ENCODE measurements around the gene DISC1. TPM values are rescaled to one million over a fixed set of nuclear protein-coding genes. Genes with fewer than 3 reads are reported as not detected.

DISC1 gene
- total RNA-seq, 1 experiment from 2014 or later, result 0.91 TPM

DNA sequence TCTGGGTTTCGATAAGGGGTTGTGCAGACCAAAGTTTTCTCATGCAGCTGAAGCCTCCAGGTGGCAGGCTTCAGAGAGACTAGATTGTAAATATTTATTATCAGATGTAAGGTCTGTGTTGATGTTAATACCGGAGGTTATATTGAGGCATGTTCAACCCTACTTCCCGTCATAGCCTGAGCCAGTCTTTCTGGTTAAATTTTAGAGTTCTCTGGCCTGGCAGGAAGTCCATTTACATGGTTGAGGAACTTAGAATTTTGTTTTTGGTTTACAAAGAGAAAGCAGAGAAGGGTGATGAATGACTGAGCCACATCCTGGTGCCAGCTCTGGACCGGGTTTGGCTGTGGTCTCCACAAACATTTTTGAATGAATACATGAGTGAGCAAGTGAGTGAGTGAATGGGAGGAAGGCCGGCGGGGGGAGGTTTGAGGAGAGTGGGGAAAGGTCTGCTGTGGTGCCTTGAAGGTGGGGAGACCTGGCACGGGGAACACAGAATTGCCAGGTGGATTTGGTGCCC, 218.5 kb downstream of the DISC1 start:
- in situ Hi-C loops (cut with HindIII; ENCODE audit: low pct_unique_long_range_greater_than_20kb, low sequenced_read_pairs), result no loop called here
- peak; percentile 46 for DNase-seq (ENCODE audit: low read depth)

DNA sequence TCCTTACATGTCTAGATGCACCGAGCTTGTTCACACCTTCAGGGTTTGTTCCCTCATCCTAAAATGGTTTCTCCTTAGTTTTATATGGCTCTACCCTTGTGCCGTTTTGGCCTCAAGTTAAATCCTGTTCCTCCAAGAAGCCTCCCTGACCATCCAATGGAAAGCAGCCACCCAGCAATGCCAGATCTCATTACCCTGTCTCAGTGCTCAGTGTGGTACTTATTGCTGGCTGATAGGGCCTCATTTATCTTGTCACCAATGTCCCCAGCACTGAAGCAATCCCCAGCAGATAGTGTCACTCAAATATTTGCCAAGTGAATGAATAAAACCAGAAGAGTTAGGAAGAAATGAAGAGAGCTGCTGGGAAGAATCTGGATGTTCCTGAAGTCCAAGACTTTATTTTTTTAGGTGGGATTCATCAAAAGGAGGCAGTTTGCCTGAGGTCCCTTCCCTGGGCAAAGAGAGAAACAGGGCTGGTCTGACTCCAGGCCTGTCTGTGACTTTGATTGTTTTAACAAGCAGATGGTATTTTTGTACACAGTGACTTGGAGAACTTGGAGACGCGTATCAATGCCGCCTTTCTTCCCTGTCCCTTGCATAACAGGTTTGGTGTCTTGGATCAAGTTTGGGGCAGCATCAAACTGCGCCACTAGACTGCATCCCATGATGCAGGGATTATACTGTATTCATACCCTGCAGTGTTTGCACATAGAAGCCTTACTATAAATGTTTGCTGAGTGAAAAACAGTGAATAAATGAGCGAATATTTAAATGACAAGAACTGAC, 221.2 kb downstream of the DISC1 start:
- in situ Hi-C loops (cut with HindIII; ENCODE audit: low pct_unique_long_range_greater_than_20kb, low sequenced_read_pairs), result no loop called here
- no peak for DNase-seq (ENCODE audit: low read depth)

- no peak for DNase-seq (ENCODE audit: low read depth)
- in situ Hi-C loops (cut with HindIII; ENCODE audit: low pct_unique_long_range_greater_than_20kb, low sequenced_read_pairs), result no loop called here
Observed at GRCh38 chr1:231849981-231850380, 223.4 kb downstream of the DISC1 start.

DNA sequence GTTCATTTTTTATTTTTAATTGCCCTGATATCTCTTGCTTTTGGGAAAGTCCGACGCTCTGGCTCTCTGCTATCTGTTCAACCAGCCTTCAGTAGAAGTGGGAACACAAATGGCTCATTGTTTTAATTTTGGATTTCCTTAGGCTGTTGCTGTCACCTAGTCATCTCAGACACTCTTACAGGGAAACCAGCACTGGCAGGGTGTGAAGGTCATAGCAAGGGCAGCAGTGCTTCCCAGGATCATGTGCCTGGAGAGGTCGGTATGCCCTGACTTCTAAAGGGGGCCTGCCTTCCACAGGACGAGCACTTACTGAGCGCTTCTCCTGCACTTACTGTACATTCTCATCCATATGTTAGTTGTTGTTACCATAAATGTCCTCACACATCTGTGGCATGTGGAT, 224.2 kb downstream of the DISC1 start:
- no peak for DNase-seq (ENCODE audit: low read depth)
- in situ Hi-C loops (cut with HindIII; ENCODE audit: low pct_unique_long_range_greater_than_20kb, low sequenced_read_pairs), result no loop called here

DNA sequence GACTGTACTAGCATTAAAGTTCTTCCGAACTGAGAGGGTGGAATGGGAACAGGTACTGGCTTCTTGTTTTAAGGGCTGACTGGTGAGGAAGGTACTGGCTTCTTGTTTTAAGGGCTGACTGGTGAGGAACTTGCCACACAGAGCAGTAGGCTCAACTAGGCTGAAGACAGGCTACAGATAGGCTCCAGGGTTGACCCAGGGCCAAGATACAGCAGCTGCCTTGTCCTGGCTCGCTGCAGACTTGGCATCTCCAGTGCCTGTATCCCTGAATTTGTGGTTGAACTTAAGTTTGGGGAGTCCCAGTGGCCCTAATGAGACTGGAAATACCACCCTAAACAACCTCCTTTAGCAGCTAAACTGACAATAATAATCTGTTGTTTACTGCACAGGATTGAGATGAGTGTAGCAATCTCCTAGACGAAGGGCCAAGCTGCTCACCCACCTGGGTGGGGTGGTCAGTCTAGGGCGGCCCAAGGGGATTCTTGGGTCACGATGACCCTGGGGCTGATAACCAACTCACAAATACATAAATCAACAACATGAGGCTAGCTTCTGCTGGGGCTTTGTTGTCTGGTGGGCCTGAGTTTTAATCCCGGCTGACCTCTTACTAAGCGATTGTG, 227.1 kb downstream of the DISC1 start:
- in situ Hi-C loops (cut with HindIII; ENCODE audit: low pct_unique_long_range_greater_than_20kb, low sequenced_read_pairs), result no loop called here
- no peak for DNase-seq (ENCODE audit: low read depth)

DNA sequence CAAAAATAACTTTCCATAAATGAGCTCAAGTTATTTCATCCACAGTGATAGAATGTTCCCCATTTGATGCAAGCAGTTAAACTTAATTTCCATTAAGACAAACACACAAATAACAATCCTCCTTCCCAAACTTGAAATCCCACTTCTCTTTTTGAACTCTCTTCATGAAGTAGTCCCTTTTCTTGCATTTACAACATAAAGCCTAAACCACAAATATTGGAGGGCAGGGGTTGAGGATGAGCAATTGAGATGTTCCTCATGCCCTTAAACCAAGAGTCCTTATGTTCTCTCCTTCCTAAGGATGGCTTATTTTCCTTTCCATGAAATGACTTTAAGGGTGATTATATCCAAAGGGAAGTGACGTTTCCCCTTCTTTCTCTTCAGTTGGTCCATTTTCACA, 228.8 kb downstream of the DISC1 start:
- in situ Hi-C loops (cut with HindIII; ENCODE audit: low pct_unique_long_range_greater_than_20kb, low sequenced_read_pairs), result no loop called here
- no peak for DNase-seq (ENCODE audit: low read depth)

DNA sequence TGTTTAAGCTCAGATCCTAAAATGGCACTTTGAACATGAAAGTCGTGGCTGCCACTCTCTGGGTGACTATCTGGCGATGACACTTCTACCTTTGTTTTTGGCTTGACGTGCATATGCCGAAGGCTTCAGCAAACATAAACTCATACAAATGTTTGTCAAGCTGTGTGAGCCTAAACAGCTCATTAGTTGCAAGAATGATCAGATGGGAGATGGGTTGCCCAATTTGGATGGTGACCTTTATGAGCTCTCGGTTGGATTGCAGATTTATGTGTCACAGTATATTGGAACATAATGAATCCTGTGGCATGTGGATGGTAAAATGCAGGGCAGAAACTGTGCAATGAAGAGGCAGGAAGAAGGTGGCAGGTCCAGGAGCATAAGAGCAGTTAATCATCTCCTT, 229.3 kb downstream of the DISC1 start:
- no peak for DNase-seq (ENCODE audit: low read depth)
- in situ Hi-C loops (cut with HindIII; ENCODE audit: low pct_unique_long_range_greater_than_20kb, low sequenced_read_pairs), result no loop called here

DNA sequence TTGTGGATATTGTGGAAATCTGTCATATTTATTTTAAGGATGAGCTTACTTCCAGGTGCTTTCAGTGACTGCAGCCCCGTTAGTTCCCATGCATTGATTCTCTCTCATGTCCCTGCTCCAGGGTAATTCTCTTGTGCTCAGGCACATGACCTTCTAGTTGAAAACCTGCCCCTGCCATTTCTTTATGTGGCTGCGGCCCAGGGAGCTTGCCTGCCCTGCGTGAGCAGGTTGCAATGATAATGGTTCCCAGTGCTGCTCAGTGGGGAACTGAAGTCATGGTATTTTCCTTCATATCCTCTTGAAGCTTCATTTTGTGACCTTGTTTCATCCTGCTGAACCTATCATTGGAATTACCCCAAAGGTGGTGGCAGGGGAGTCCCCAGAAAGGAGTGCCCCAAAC, 229.8 kb downstream of the DISC1 start:
- DNase-seq (ENCODE audit: low read depth), result no peak
- in situ Hi-C loops (cut with HindIII; ENCODE audit: low pct_unique_long_range_greater_than_20kb, low sequenced_read_pairs), result no loop called here

DNA sequence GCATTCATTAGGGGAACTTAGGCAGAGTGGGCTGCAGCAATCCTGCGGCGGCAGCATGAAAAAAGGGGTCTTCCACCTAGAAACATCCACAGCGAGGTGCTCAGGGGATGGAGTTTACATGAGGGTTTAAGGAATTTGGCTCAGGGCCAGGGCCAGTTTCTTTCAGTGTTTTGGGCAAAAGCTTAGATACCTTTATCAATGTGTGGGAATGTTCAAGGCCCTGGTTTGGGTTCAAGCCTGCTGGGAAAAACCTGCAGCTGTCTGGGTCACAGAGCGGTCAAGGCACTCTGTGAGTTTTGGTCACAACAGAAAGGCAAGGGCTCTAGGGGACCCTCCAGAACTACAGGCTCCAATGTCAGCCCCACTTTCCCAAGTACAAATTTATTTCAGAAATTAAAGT, 230.3 kb downstream of the DISC1 start:
- in situ Hi-C loops (cut with HindIII; ENCODE audit: low pct_unique_long_range_greater_than_20kb, low sequenced_read_pairs), result no loop called here

GRCh38 chr1:231857609-231858135, 231.1 kb downstream of the DISC1 start:
- in situ Hi-C loops (cut with HindIII; ENCODE audit: low pct_unique_long_range_greater_than_20kb, low sequenced_read_pairs), result no loop called here

More for the DNA sequence above, 230.3 kb downstream of the DISC1 start:
- DNase-seq (ENCODE audit: low read depth), result no peak

DNA sequence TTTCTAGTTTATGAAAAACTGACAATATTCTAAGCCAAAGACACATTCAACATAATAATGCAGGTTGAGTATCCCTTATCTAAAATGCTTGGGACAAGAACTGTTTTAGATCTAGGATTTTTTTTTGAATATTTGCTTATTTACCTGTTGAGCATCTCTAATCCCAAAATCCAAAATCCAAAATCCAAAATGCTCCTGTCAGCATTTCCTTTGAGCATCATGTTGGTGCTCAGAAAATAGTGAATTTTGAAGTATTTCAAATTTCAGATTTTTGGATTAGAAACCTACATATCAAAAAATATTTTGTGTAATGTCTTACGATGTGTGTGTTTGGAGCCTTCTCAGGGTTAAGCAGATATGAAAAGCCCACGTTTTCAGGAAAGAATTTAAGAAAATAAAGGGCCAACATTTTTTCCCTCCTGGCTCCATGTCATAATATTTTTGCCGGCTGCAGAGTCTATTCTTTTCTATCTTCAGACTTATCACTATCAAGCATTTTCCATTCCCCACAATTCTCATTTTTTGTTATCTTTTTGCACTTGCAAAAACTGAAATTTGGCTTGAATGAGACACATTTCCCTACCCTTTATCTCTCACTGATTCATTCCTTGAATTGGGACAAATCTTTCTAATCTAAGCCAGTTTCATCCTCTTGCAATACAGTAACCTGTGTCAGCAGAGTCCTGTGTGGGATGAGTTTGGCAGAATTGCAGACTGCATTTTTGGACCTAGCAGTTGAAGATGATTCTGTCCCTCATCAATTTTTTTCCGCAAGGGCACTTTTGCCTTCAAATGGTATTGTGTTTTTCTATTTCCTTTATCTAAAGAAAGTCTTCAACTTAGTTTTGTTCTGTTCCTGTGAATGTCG, 233.9 kb downstream of the DISC1 start:
- no peak for DNase-seq (ENCODE audit: low read depth)
- in situ Hi-C loops (cut with HindIII; ENCODE audit: low pct_unique_long_range_greater_than_20kb, low sequenced_read_pairs), result loop anchor here (10.0 kb wide), 1 partner anchor 764 kb away; no protein-coding TSS in a partner anchor

More at GRCh38 chr1:231857609-231858135, 231.1 kb downstream of the DISC1 start:
- no peak for DNase-seq (ENCODE audit: low read depth)

DNA sequence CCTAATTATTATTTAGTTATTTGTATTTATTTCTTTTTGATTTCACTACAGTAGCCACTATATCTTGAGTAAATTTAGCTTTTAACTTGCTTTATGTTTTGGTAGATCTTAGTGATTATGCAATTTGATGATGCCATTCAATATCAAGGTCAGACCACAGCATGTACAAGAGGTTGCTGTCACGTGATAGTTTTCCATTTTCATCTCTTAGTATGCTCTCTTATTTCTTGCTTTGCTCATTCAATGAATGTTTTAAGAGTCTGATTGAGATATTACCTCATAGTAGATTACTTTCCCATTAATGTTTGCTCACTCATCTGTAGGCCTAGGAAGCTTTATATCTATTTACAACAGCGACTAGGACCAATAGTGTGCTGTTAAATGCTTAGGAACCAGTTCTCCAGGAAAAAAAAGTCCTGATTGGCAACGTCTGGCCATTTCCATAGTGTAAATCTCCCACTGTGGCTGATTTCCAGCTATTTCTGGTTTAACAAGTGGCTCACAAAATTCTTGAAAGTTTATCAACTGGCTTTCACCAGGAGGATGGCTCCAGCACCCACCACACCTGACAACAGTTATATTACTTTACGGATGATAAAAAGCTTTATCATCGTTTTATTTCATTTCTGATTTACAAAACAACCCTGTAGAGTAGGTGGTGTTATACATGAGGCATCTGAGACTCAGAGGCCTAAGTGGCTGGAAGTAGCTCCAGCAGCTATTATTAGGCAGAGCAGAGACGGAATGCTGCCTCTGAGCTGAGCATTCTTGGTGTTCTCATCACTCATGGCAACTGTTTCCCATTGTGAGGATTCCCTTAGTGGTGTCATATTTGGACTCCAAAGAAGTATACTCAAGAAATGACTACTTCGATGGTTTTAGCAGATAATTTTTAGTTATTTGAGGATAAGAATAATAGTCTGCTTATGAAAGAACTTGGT, 235.2 kb downstream of the DISC1 start:
- DNase-seq (ENCODE audit: low read depth), result no peak
- in situ Hi-C loops (cut with HindIII; ENCODE audit: low pct_unique_long_range_greater_than_20kb, low sequenced_read_pairs), result loop anchor here (10.0 kb wide), 1 partner anchor 763 kb away; no protein-coding TSS in a partner anchor

DNA sequence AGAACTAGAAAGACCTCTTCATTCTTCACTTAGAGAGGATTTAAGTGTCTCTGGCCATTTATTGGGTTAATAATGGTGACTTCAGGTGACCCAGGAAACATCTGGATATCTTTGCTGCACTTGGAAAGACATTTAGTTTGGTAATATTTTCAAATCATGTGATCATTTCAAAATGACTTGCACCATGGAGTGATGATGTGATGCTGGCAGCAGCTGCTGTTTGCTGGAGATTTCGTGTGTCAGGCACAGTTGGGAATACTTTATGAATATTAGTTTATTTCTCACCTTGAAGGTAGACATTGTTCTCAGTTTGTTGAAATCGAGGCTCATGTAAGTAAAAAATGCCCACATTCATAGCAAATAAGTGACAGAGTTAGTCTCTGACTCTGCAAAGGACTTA, 236.0 kb downstream of the DISC1 start:
- no peak for DNase-seq (ENCODE audit: low read depth)
- in situ Hi-C loops (cut with HindIII; ENCODE audit: low pct_unique_long_range_greater_than_20kb, low sequenced_read_pairs), result loop anchor here (10.0 kb wide), 1 partner anchor 762 kb away; no protein-coding TSS in a partner anchor

- in situ Hi-C loops (cut with HindIII; ENCODE audit: low pct_unique_long_range_greater_than_20kb, low sequenced_read_pairs), result loop anchor here (10.0 kb wide), 1 partner anchor 759 kb away; no protein-coding TSS in a partner anchor
- no peak for DNase-seq (ENCODE audit: low read depth)
Observed at GRCh38 chr1:231865331-231865730, 238.7 kb downstream of the DISC1 start.

DNA sequence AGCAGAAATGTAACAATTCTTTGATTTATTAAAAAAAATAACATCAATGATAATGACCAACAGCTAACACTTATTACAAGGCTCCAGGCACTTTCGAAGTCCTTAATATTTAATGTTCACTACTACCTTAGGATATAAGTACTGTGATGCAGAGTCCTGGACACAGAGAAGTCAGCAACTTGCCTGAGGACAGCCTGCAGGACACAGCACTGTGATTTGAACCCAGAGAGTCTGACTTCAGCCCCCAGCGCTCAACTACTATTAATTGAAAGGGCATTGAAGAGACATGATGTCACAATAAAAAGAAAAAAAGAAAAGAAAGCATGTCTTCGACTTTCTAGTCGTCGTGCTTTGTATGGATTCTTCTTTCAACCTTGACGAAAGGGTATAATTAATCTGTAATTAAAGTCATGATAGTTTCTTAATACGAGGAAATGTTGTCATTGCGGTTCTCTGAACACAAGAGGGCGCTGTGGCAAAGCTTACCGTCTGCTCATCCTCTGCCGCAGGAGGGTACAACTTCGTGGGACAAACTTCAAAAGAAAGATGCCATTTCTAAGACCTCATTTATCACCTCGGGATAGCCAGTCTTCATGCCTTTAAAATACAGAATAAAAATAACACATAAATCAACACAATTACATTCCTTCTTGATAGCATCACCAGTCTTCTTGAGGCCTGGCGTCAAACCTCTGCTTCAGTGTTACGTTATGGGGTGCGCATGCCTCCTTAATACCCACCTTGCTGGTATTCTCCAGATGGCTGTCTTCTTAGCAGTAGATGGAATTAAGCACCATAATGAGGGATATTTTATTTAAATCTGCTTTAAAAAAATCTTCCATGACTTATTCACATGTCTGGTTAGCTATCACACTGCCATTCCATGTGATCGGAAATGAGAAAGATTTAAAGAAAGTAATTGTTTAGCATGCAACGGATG, 240.1 kb downstream of the DISC1 start:
- in situ Hi-C loops (cut with HindIII; ENCODE audit: low pct_unique_long_range_greater_than_20kb, low sequenced_read_pairs), result loop anchor here (10.0 kb wide), 1 partner anchor 758 kb away; no protein-coding TSS in a partner anchor

DNA sequence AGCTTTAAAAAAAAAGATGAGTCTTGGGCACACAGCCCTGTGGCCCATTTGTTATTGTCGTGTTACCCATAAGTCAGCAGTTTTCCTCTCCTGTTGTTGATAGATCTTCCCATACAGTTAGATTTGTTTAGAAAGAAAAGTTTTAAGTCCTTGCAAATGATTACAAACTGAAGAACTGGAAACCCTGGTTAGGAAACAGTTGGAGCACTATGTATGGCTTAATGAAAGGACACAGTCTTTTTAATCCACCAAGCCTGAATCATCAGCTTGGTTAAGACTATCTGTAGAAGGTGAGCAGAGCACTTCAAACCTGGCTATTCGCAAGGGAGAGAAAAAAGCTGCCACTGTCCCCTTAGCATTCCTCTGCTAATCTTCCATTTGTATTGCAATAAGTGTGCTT, 241.0 kb downstream of the DISC1 start:
- no peak for DNase-seq (ENCODE audit: low read depth)
- in situ Hi-C loops (cut with HindIII; ENCODE audit: low pct_unique_long_range_greater_than_20kb, low sequenced_read_pairs), result loop anchor here (10.0 kb wide), 1 partner anchor 757 kb away; no protein-coding TSS in a partner anchor

More for the DNA sequence above, 240.1 kb downstream of the DISC1 start:
- peak; percentile 44 for DNase-seq (ENCODE audit: low read depth)
